ENCODE results near the gene VWC2. TPM values are rescaled to one million over a fixed set of nuclear protein-coding genes. Genes with fewer than 3 reads are reported as not detected.

Gene VWC2
- total and polyA plus RNA-seq, 2 donors (not counting 1 experiment from before 2014, with no cell fraction given) = not detected

DNA sequence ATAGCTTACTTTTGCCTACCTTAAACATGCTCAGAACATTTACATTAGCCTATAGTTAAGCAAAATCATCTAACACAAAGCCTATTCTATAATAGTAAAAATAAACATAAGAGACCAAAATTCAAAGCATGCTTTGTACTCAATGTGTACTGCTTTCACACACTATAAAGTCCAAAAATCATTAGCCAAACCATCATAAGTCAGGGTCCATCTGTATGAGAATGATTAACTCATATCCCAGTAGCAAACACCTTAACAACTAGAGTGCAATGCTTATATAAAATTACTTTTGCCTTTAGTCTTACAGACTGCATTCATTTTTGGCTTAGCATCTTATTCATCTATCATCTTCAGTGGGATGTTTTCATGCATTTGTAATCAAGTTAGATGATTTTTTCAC is 49.4 kb upstream of the VWC2 start:
- H3K4me1 ChIP-seq (ENCODE audit: control insufficient read depth in 2 of 2, insufficient read depth in 2 of 2, low read length in 2 of 2) = no peaks in the 10 kb centered on the region

DNA sequence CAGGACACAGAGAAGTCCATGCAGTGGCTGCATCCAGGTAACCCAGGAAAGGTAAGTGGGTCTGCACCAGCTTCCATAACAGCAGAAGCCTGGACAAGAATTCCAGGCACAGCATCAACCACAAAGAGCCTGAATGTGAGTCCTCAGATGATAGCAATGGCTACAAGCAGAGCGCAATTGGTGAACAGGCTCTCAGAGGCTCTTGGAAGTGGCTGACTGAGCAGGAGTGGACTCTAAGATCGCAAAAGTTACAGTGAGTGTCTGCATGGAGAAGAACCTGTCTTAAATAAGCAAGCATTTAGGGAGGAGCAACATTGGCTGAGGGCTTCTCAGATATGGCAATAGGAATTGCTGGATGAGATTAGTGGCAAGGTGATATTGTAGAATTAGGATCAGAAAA is 41.6 kb upstream of the VWC2 start:
- H4K20me1 ChIP-seq (ENCODE audit: control insufficient read depth, insufficient read depth, low read length, poor library complexity, severe bottlenecking) = no peaks in the 10 kb centered on the region
- H3K27ac Mint-ChIP-seq = no peak overlapping the region
- H3K79me2 ChIP-seq (ENCODE audit: control insufficient read depth, insufficient read depth, low read length) = no peaks in the 10 kb centered on the region
- H3K27ac ChIP-seq (ENCODE audit: low read length in 2 of 2) = no peak overlapping the region
- POLR2A ChIA-PET = no interaction called here
- H3K36me3 ChIP-seq (replicated peaks in 1 of 2; ENCODE audit: control extremely low read depth in 1 of 2, control insufficient read depth in 1 of 2, extremely low read depth in 1 of 2, insufficient read depth in 2 of 2, low read length in 1 of 2) = no peaks in the 10 kb centered on the region
- no peaks in the 10 kb centered on the region for H3K27me3 Mint-ChIP-seq
- H3K9me3 Mint-ChIP-seq (ENCODE audit: insufficient read depth) = no peaks in the 10 kb centered on the region
- H3K9me3 ChIP-seq (ENCODE audit: control extremely low read depth in 1 of 3, control insufficient read depth in 2 of 3, insufficient read depth in 1 of 3, low read length in 2 of 3) = no peaks in the 10 kb centered on the region
- no peak overlapping the region for H3K4me3 ChIP-seq (ENCODE audit: control extremely low read depth in 1 of 5, extremely low read depth in 1 of 5, insufficient read depth in 1 of 5, low read depth in 2 of 5, low read length in 4 of 5)
- H3K9ac ChIP-seq (ENCODE audit: low read length) = no peak overlapping the region
- H3K4me3 Mint-ChIP-seq = no peak overlapping the region
- 54% methylated on average over 2 of the region's 2 CpGs for WGBS (ENCODE audit: insufficient coverage)
- ATAC-seq (ENCODE audit: low read depth) (no peak), DNase-seq (no peak)
- intact Hi-C loops (cut with micrococcal nuclease) = no loop called here
- no peaks in the 10 kb centered on the region for H3K4me1 Mint-ChIP-seq
- CTCF ChIA-PET = no interaction called here
- no peaks in the 10 kb centered on the region for H3K4me1 ChIP-seq (ENCODE audit: control insufficient read depth in 2 of 2, insufficient read depth in 2 of 2, low read length in 2 of 2)
- no peak overlapping the region for H3K4me2 ChIP-seq (replicated peaks; ENCODE audit: low read depth, low read length, poor library complexity, severe bottlenecking)
- H3K27me3 ChIP-seq (replicated peaks in 1 of 4; ENCODE audit: control extremely low read depth in 1 of 4, control insufficient read depth in 3 of 4, insufficient read depth in 4 of 4, low read length in 3 of 4) = no peaks in the 10 kb centered on the region
- no peak overlapping the region for H2AFZ ChIP-seq (ENCODE audit: insufficient read depth, low read depth, low read length, poor library complexity, severe bottlenecking)
- no peak for TF ChIP-seq EZH2 (IDR thresholded peaks at IDR 0.05; ENCODE audit: borderline replicate concordance, insufficient read depth, low read depth, low read length, poor library complexity, severe bottlenecking)
- TF ChIP-seq, protein P1, sequence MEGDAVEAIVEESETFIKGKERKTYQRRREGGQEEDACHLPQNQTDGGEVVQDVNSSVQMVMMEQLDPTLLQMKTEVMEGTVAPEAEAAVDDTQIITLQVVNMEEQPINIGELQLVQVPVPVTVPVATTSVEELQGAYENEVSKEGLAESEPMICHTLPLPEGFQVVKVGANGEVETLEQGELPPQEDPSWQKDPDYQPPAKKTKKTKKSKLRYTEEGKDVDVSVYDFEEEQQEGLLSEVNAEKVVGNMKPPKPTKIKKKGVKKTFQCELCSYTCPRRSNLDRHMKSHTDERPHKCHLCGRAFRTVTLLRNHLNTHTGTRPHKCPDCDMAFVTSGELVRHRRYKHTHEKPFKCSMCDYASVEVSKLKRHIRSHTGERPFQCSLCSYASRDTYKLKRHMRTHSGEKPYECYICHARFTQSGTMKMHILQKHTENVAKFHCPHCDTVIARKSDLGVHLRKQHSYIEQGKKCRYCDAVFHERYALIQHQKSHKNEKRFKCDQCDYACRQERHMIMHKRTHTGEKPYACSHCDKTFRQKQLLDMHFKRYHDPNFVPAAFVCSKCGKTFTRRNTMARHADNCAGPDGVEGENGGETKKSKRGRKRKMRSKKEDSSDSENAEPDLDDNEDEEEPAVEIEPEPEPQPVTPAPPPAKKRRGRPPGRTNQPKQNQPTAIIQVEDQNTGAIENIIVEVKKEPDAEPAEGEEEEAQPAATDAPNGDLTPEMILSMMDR (IDR thresholded peaks at IDR 0.05) = no peak

More for the DNA sequence above, 49.4 kb upstream of the VWC2 start:
- Histone ChIP-seq H3K27ac (ENCODE audit: low read length in 2 of 2) (no peak overlapping the region), H3K4me2 (replicated peaks; ENCODE audit: low read depth, low read length, poor library complexity, severe bottlenecking) (no peak overlapping the region), H3K27me3 (replicated peaks in 1 of 4; ENCODE audit: control extremely low read depth in 1 of 4, control insufficient read depth in 3 of 4, insufficient read depth in 4 of 4, low read length in 3 of 4) (no peaks in the 10 kb centered on the region), H3K79me2 (ENCODE audit: control insufficient read depth, insufficient read depth, low read length) (no peaks in the 10 kb centered on the region), H3K9me3 (ENCODE audit: control extremely low read depth in 1 of 3, control insufficient read depth in 2 of 3, insufficient read depth in 1 of 3, low read length in 2 of 3) (no peaks in the 10 kb centered on the region), H3K9ac (ENCODE audit: low read length) (no peak overlapping the region), H3K36me3 (replicated peaks in 1 of 2; ENCODE audit: control extremely low read depth in 1 of 2, control insufficient read depth in 1 of 2, extremely low read depth in 1 of 2, insufficient read depth in 2 of 2, low read length in 1 of 2) (no peaks in the 10 kb centered on the region), H4K20me1 (ENCODE audit: control insufficient read depth, insufficient read depth, low read length, poor library complexity, severe bottlenecking) (no peaks in the 10 kb centered on the region), H3K4me3 (ENCODE audit: control extremely low read depth in 1 of 5, extremely low read depth in 1 of 5, insufficient read depth in 1 of 5, low read depth in 2 of 5, low read length in 4 of 5) (no peak overlapping the region), H2AFZ (ENCODE audit: insufficient read depth, low read depth, low read length, poor library complexity, severe bottlenecking) (no peak overlapping the region)
- TF ChIP-seq, protein P1 (IDR thresholded peaks at IDR 0.05) = no peak
- TF ChIP-seq EZH2 (IDR thresholded peaks at IDR 0.05; ENCODE audit: borderline replicate concordance, insufficient read depth, low read depth, low read length, poor library complexity, severe bottlenecking) = no peak
- no peak for DNase-seq
- no peaks in the 10 kb centered on the region for H3K27me3 Mint-ChIP-seq
- CTCF ChIA-PET = no interaction called here
- no peak for ATAC-seq (ENCODE audit: low read depth)
- POLR2A ChIA-PET = no interaction called here
- H3K27ac Mint-ChIP-seq = no peak overlapping the region
- intact Hi-C loops (cut with micrococcal nuclease) = no loop called here
- H3K4me1 Mint-ChIP-seq = no peaks in the 10 kb centered on the region
- H3K4me3 Mint-ChIP-seq = no peak overlapping the region
- H3K9me3 Mint-ChIP-seq (ENCODE audit: insufficient read depth) = no peaks in the 10 kb centered on the region
